H9 (cell line): ENCODE measurements around the gene FITM2. TPM values are rescaled to one million over a fixed set of nuclear protein-coding genes. Genes with fewer than 3 reads are reported as not detected.

Source experiments
- DNase-seq: peaks from one replicate; pipeline ENCODE4 v3.0.0-alpha.2; 2017
- H2AFZ ChIP-seq: one replicate; pipeline ENCODE4 v1.6.1; 2013; ENCODE audit warnings: mild to moderate bottlenecking, low read length, control low read depth, moderate library complexity
- H2AK5ac ChIP-seq: 2 replicates; pipeline ENCODE4 v1.6.1; 2013; ENCODE audit warnings: low read length, control low read depth, mixed read lengths; ENCODE audit not compliant: insufficient read length
- H2BK120ac ChIP-seq: one replicate; pipeline ENCODE4 v1.6.1; 2013; ENCODE audit warnings: low read depth, mild to moderate bottlenecking, low read length, control low read depth, inconsistent platforms; ENCODE audit not compliant: poor library complexity, severe bottlenecking
- H2BK12ac ChIP-seq: 2 replicates; pipeline ENCODE4 v1.6.1; 2013; ENCODE audit warnings: low read length, control low read depth, mixed read lengths, low read depth; ENCODE audit not compliant: insufficient read length
- H2BK15ac ChIP-seq: 2 replicates; pipeline ENCODE4 v1.6.1; 2013; ENCODE audit warnings: low read depth, low read length, control low read depth
- H2BK20ac ChIP-seq: one replicate; pipeline ENCODE4 v1.6.1; 2013; ENCODE audit warnings: low read depth, mild to moderate bottlenecking, low read length, control low read depth, inconsistent platforms; ENCODE audit not compliant: poor library complexity, severe bottlenecking
- H2BK5ac ChIP-seq: 2 replicates; pipeline ENCODE4 v1.6.1; 2013; ENCODE audit warnings: low read length, control low read depth, mixed read lengths; ENCODE audit not compliant: insufficient read length
- H3K14ac ChIP-seq: 2 replicates; pipeline ENCODE4 v1.6.1; 2013; ENCODE audit warnings: low read length, control low read depth; ENCODE audit not compliant: insufficient read depth
- H3K18ac ChIP-seq: 2 replicates; pipeline ENCODE4 v1.6.1; 2013; ENCODE audit warnings: low read depth, mild to moderate bottlenecking, mixed read lengths, low read length, control low read depth; ENCODE audit not compliant: insufficient read length
- H3K23ac ChIP-seq: 2 replicates; pipeline ENCODE4 v1.6.1; 2013; ENCODE audit warnings: low read length, control low read depth, mixed read lengths, low read depth; ENCODE audit not compliant: insufficient read length
- H3K23me2 ChIP-seq: 2 replicates; pipeline ENCODE4 v1.6.1; 2013; ENCODE audit warnings: low read depth, mild to moderate bottlenecking, mixed read lengths, low read length, control low read depth; ENCODE audit not compliant: insufficient read length, poor library complexity, severe bottlenecking
- H3K27ac ChIP-seq: 2 replicates; pipeline ENCODE4 v1.5.1; 2013; ENCODE audit warnings: low read length, control low read depth, mixed read lengths, low read depth; ENCODE audit not compliant: insufficient read length
- H3K27me3 ChIP-seq: 2 replicates; pipeline ENCODE4 v1.6.1; 2013; ENCODE audit warnings: low read length, control low read depth, inconsistent platforms; ENCODE audit not compliant: insufficient read depth
- H3K4ac ChIP-seq: 2 replicates; pipeline ENCODE4 v1.6.1; 2013; ENCODE audit warnings: low read depth, mild to moderate bottlenecking, control low read depth, inconsistent platforms, low read length, moderate library complexity
- H3K4me1 ChIP-seq: 2 replicates; pipeline ENCODE4 v1.6.1; 2013; ENCODE audit warnings: low read length, control low read depth, inconsistent platforms; ENCODE audit not compliant: insufficient read depth
- H3K4me2 ChIP-seq: 2 replicates; pipeline ENCODE4 v1.6.1; 2013; ENCODE audit warnings: low read length, control low read depth, mixed read lengths; ENCODE audit not compliant: insufficient read length, insufficient read depth
- H3K56ac ChIP-seq: 2 replicates; pipeline ENCODE4 v1.6.1; 2013; ENCODE audit warnings: low read depth, mild to moderate bottlenecking, mixed read lengths, low read length, control low read depth; ENCODE audit not compliant: insufficient read length
- H3K79me1 ChIP-seq: 2 replicates; pipeline ENCODE4 v1.6.1; 2013; ENCODE audit warnings: low read depth, mild to moderate bottlenecking, moderate library complexity, low read length, control low read depth, inconsistent platforms; ENCODE audit not compliant: insufficient read depth, poor library complexity, severe bottlenecking
- H3K79me2 ChIP-seq: 2 replicates; pipeline ENCODE4 v1.6.1; 2013; ENCODE audit warnings: low read length, control low read depth, inconsistent platforms; ENCODE audit not compliant: insufficient read depth
- H3K9ac ChIP-seq: 2 replicates; pipeline ENCODE4 v1.6.1; 2013; ENCODE audit warnings: low read length, control low read depth, mixed read lengths; ENCODE audit not compliant: insufficient read length; ENCODE audit errors: extremely low read depth
- H3K9me3 ChIP-seq: one replicate; pipeline ENCODE4 v1.6.1; 2013; ENCODE audit warnings: low read depth, low read length, inconsistent platforms; ENCODE audit not compliant: control insufficient read depth
- H3T11ph ChIP-seq: one replicate; pipeline ENCODE4 v1.6.1; 2013; ENCODE audit warnings: mild to moderate bottlenecking, low read length, control low read depth, inconsistent platforms
- H4K20me1 ChIP-seq: one replicate; pipeline ENCODE4 v1.6.1; 2013; ENCODE audit not compliant: control insufficient read depth, insufficient read length, insufficient read depth
- H4K5ac ChIP-seq: 2 replicates; pipeline ENCODE4 v1.6.1; 2013; ENCODE audit warnings: low read depth, mild to moderate bottlenecking, mixed read lengths, low read length, control low read depth; ENCODE audit not compliant: insufficient read length
- H4K8ac ChIP-seq: replicated peaks from 2 replicates; pipeline ENCODE4 v1.6.1; 2013; ENCODE audit warnings: low read length, control low read depth, mixed read lengths, low read depth; ENCODE audit not compliant: insufficient read length
- H4K91ac ChIP-seq: 2 replicates; pipeline ENCODE4 v1.6.1; 2013; ENCODE audit warnings: low read depth, mild to moderate bottlenecking, moderate library complexity, mixed read lengths, low read length, control low read depth; ENCODE audit not compliant: insufficient read length
- H3K27ac Mint-ChIP-seq, 3 experiments: 2 replicates in 2 of 3; 3 replicates in 1 of 3; pipeline ENCODE4 v1.8.0; 2020 to 2021; ENCODE audit warnings: mixed read lengths in 3 of 3, mild to moderate bottlenecking in 1 of 3, moderate library complexity in 1 of 3
- H3K27me3 Mint-ChIP-seq: 2 replicates; pipeline ENCODE4 v1.8.0; 2021; ENCODE audit warnings: low read depth, mild to moderate bottlenecking, moderate library complexity, mixed read lengths
- H3K36me3 Mint-ChIP-seq, 3 experiments: 2 replicates in 2 of 3; 3 replicates in 1 of 3; pipeline ENCODE4 v1.8.0; 2020 to 2021; ENCODE audit warnings: low read depth in 3 of 3, mixed read lengths in 3 of 3; ENCODE audit not compliant: insufficient read depth in 1 of 3
- H3K4me1 Mint-ChIP-seq, 2 experiments: 2 replicates each; pipeline ENCODE4 v1.8.0; 2020; ENCODE audit warnings: mixed read lengths in 2 of 2
- H3K4me3 Mint-ChIP-seq, 2 experiments: 2 replicates in 1 of 2; 3 replicates in 1 of 2; pipeline ENCODE4 v1.8.0; 2020 to 2021; ENCODE audit warnings: mild to moderate bottlenecking in 2 of 2, mixed read lengths in 2 of 2, moderate library complexity in 1 of 2
- H3K9me3 Mint-ChIP-seq, 2 experiments: 2 replicates in 1 of 2; 3 replicates in 1 of 2; pipeline ENCODE4 v1.8.0; 2020; ENCODE audit warnings: mild to moderate bottlenecking in 2 of 2, mixed read lengths in 2 of 2, moderate library complexity in 1 of 2
- WGBS: extraction: QIAGEN DNeasy Blood & Tissue Kit; methylation state at CpG from one replicate; pipeline ENCODE4 v1.1.7; 2013; ENCODE audit warnings: missing lambda C conversion rate, low lambda C conversion rate, mixed read lengths; ENCODE audit not compliant: insufficient read length; ENCODE audit errors: extremely low coverage; 5-methylcytosine and 5-hydroxymethylcytosine counted together
- total RNA-seq: library from RNA; stranded (reverse); gene quantifications from 2 replicates; pipeline ENCODE4 v1.2.1, GENCODE V29; 2021
- TF ChIP-seq, protein P1 (sequence below): fragments of 200-600 bp; sonication (generic); conservative IDR thresholded peaks from 3 replicates; pipeline ENCODE4 v1.8.0; 2021; ENCODE audit warnings: antibody characterized with exemption, mild to moderate bottlenecking

FITM2 gene
- total RNA-seq, 1 experiment from 2014 or later = 1.7 TPM

DNA sequence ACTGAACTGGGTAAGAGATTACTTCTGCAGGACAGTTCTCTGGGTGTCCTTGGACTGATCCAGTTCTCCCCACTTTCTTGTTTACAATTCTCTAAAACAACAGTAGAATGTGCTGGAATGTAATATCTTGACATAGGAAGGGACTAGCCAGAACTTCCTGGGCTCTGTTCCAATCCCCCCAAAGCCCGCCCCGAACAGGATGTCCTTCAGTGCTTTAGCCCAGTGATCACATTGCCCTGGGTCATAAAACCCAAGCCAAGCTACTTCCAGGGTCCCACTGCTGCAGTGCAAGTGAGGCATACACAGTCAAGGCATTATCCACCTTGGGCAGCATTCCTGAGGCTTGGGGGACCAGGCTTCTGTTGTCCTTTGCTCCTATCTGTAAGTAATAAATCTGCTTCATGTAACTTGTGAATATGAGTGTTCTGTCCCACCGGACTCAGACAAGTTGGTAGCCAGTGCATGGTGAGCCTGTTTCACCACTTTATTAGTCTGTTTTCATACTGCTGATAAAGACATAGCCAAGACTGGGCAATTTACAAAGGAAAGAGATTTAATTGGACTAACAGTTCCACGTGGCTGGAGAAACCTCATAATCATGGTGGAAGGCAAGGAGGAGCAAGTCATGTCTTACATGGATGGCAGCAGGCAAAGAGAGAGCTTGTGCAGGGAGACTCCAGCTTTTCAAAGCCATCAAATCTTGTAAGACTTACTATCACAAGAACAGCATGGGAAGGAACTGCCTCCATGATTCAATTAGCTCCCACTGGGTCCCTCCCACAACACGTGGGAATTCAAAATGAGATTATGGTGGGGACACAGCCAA lies 23.5 kb downstream of the FITM2 start:
- Histone ChIP-seq H3K79me1 (no peaks in the 10 kb centered on the region), H3K9ac (peak overlapping the region; percentile 23), H3K23me2 (no peaks in the 10 kb centered on the region), H3K4ac (no peak overlapping the region), H4K20me1 (no peaks in the 10 kb centered on the region), H3K56ac (no peak overlapping the region), H3T11ph (no peak overlapping the region), H3K4me2 (no peak overlapping the region), H2AK5ac (no peak overlapping the region), H3K27ac (no peak overlapping the region), H2BK12ac (no peak overlapping the region), H3K23ac (no peak overlapping the region), H2BK120ac (no peak overlapping the region), H4K5ac (no peak overlapping the region), H3K4me1 (no peaks in the 10 kb centered on the region), H3K79me2 (no peaks in the 10 kb centered on the region), H2AFZ (no peak overlapping the region), H3K27me3 (no peaks in the 10 kb centered on the region), H2BK20ac (no peak overlapping the region), H4K8ac (no peak overlapping the region), H3K14ac (no peak overlapping the region), H2BK5ac (no peak overlapping the region), H2BK15ac (no peak overlapping the region), H4K91ac (no peak overlapping the region), H3K18ac (no peak overlapping the region), H3K9me3 (no peaks in the 10 kb centered on the region)
- TF ChIP-seq, protein P1, sequence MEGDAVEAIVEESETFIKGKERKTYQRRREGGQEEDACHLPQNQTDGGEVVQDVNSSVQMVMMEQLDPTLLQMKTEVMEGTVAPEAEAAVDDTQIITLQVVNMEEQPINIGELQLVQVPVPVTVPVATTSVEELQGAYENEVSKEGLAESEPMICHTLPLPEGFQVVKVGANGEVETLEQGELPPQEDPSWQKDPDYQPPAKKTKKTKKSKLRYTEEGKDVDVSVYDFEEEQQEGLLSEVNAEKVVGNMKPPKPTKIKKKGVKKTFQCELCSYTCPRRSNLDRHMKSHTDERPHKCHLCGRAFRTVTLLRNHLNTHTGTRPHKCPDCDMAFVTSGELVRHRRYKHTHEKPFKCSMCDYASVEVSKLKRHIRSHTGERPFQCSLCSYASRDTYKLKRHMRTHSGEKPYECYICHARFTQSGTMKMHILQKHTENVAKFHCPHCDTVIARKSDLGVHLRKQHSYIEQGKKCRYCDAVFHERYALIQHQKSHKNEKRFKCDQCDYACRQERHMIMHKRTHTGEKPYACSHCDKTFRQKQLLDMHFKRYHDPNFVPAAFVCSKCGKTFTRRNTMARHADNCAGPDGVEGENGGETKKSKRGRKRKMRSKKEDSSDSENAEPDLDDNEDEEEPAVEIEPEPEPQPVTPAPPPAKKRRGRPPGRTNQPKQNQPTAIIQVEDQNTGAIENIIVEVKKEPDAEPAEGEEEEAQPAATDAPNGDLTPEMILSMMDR = no peak
- Mint-ChIP-seq H3K4me1 (no peaks in the 10 kb centered on the region), H3K27me3 (no peaks in the 10 kb centered on the region; the same call in none of the 2 replicates), H3K27ac (no peak overlapping the region), H3K4me3 (no peak overlapping the region), H3K36me3 (no peaks in the 10 kb centered on the region; a peak in 1 of 7 replicates), H3K9me3 (peaks cover 0 to 8% of the 10 kb centered on the region in 2 experiments; a peak in 4 of 5 replicates)
- no peak for DNase-seq
- WGBS = no CpG with 5 or more reads among the region's 5 CpGs
